GM12874 (cell line): ENCODE measurements around the gene ST3GAL2.
A peak's percentile ranks its signal among the peaks of the same experiment; 100 is the strongest.

ENCODE experiments used
- CTCF ChIP-seq: IDR thresholded peaks from 2 replicates; pipeline ENCODE4 v1.5.1; 2011; ENCODE audit warnings: low read depth, mild to moderate bottlenecking, control low read depth, low read length, moderate library complexity; ENCODE audit not compliant: insufficient read depth

Gene ST3GAL2

GRCh38 chr16:70472786-70473433, 34.0 kb upstream of the ST3GAL2 start:
- no peak for TF ChIP-seq CTCF

GRCh38 chr16:70470927-70471341, 32.0 kb upstream of the ST3GAL2 start:
- peak; percentile 30; the same call in 1 of the 2 replicates for TF ChIP-seq CTCF

GRCh38 chr16:70470141-70470926, 31.4 kb upstream of the ST3GAL2 start:
- no peak for TF ChIP-seq CTCF

GRCh38 chr16:70468776-70469525, 30.1 kb upstream of the ST3GAL2 start:
- TF ChIP-seq CTCF: no peak

- TF ChIP-seq CTCF: no peak
These were observed 28.7 kb upstream of the ST3GAL2 start for GRCh38 chr16:70467608-70468007.

- 0 out of 2 replicates have a peak, but pooled peaks have one; percentile 2 for TF ChIP-seq CTCF
These were observed 28.2 kb upstream of the ST3GAL2 start for GRCh38 chr16:70467113-70467512.

- TF ChIP-seq CTCF: no peak
These were observed 27.8 kb upstream of the ST3GAL2 start for GRCh38 chr16:70466805-70467076.
